GM21619 (cell line): ENCODE results near the gene TUT1.
"Not testable (repeated sequence)": the region's sequence is repeated elsewhere in the genome, so short reads cannot be mapped to it uniquely, and the experiment has no call there.

ENCODE experiments used
- ATAC-seq: cut with Tn5 transposase; IDR thresholded peaks from one replicate; pipeline ENCODE4 v1.9.1; 2021; ENCODE audit not compliant: unreplicated experiment

TUT1 gene

DNA sequence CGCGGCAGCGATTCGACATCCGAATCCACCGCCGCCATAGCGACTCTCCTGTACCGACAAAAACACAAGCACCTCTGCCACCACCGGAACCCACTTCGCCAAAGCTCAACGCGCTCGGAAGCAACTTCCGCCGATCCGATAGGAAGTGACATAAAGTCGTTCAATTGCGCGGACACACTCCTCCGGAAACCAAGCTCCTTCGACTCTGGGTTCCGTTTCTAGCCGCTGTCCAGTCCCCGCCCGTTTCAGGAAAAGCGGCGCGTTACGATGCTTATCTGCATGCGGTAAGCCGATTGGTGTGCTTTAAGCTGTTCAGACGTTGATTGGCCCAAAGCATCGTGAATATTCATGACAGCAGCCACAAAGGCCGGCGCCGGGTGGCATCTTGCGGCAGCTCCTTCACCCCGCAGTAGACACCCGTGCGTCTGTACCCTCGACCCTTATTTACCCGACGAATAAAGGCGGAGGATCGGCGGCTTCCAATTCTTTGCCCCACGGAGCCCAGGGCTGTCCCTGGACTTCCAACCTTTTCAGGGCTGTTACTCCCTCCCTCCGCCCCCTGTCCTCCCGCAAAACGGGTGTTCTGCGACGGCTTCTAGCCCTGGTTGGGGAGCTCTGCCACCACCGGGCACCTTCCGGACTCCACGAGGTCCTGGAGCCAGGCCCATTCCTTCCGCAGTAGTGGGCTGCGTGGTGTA is at the start of gene TUT1:
TSS of gene TUT1 (minus strand) at position 76 of the 698 bp plus-strand sequence. CDS start at position 38, 38 bp downstream.
- ATAC-seq: peak; percentile 86

DNA sequence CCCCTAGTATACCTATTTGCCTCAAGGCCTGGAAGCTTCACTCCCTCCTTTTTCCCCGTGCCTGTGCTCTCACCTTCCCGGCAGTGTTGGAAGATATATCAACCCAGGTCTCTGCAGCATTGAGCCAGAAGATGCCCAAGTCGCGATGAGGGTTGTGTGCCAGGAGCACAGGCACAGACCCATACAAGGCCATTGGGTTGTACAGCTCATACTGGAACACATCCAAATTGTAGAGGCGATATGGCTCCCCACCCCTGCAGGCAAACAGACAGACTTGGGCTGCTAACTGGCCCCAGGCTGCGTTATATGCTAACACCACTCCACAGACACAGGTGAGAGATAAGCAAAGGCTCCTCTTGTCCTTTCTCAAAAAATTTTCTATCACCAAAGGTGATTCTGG is 41.2 kb upstream of the TUT1 start:
- ATAC-seq: no peak

GRCh38 chr11:62627713-62628112 is 36.4 kb upstream of the TUT1 start:
- ATAC-seq: no peak

GRCh38 chr11:62622476-62623089 is 31.3 kb upstream of the TUT1 start:
- ATAC-seq: no peak

DNA sequence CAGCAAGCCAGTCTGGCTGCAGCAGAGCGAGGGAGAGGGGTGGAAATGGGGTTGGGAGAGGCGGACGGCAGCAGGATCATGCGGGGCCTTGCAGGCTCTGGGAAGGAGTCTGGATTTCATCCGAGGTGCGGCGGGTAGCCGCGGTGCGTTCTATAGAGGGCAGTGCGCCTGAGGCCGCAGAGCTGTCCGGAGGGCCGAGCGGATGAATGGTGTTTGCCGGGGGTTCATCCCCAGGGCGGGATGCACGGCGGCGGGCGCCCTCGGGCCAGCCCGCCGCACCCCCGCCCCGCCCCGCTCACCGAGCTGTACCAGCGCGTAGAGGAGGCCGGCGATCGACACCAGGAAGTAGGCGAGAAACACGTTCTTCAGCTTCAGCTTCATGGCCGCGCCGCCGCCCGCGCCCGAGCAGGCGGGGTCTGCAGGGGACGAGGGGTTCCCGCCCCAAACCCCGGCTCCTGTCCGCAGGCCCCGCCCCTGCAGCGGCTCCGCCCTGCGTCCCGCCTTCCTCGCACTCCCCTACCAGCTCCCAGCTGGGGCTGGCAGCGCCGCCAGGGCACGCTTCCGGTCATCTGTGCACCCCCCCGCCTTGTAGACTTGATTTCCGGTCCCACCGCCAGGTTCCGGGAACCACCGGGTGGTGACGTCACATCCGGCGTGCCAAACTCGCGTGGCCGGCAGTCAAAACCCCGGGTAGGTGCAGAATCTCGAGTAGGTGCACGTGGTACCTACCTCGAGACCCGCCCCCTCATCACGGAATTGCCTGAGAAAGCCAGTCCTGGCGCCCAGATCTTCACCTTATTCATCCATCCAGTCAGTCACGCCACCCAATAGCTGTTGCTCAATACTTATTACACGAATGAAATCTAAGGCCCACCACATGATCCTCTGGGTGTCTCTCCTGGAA is 30.5 kb upstream of the TUT1 start, which contains the start of gene B3GAT3:
TSS of gene B3GAT3 (minus strand) at position 420 of the 904 bp plus-strand sequence. CDS start at position 381, 39 bp downstream.
- peak; percentile 94 for ATAC-seq

DNA sequence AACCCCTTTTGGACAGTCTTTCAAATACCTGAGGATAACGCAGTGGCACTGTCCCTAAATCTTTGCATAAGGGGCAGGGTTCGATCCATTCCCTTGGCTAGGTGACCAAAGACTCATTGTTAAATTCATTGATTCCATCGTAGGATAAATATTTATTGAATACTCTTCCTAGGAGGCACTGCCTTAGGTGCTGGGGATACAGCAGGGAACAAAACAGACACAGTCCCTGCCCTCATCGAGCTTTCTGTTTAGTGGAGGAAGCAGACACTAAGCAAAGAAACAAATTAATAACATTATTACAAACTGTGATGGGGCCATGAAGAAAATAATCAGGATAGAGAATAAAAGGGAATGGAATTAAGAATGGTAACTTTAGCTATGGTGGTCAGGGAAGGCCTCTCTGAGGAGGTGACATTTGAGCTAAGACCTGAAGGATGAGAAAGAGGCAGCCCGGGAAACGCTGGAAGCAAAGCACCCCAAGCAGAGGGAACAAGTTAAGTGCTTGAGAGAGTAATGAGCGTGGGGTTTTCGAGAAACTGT is 29.8 kb upstream of the TUT1 start:
- ATAC-seq: no peak

- ATAC-seq: not testable (repeated sequence)
Measured at GRCh38 chr11:62616957-62617356, 25.6 kb upstream of the TUT1 start.

DNA sequence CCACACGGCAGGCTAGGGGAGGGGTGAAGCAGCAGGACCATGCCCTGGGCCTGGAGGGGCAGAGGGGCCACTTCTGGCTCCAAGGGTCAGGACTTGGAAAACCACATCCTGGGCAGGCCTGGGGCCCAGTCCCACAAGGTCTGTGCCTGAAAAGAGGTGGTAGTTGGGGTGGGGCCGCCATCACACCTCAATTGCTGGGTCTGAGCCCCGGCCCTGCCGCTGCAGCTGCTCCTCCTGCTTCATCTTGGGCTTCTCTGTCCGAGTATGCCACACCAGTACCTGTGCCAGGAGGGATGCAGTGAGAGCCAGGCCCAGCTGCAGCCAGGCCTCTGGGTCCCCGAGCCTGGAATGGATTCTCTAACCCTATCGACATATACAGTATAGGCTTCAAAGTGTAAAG is 24.2 kb upstream of the TUT1 start:
- no peak for ATAC-seq

GRCh38 chr11:62614275-62614674 is 23.0 kb upstream of the TUT1 start:
- ATAC-seq: no peak

- ATAC-seq: no peak
Measured at GRCh38 chr11:62613291-62613778, 22.0 kb upstream of the TUT1 start.

DNA sequence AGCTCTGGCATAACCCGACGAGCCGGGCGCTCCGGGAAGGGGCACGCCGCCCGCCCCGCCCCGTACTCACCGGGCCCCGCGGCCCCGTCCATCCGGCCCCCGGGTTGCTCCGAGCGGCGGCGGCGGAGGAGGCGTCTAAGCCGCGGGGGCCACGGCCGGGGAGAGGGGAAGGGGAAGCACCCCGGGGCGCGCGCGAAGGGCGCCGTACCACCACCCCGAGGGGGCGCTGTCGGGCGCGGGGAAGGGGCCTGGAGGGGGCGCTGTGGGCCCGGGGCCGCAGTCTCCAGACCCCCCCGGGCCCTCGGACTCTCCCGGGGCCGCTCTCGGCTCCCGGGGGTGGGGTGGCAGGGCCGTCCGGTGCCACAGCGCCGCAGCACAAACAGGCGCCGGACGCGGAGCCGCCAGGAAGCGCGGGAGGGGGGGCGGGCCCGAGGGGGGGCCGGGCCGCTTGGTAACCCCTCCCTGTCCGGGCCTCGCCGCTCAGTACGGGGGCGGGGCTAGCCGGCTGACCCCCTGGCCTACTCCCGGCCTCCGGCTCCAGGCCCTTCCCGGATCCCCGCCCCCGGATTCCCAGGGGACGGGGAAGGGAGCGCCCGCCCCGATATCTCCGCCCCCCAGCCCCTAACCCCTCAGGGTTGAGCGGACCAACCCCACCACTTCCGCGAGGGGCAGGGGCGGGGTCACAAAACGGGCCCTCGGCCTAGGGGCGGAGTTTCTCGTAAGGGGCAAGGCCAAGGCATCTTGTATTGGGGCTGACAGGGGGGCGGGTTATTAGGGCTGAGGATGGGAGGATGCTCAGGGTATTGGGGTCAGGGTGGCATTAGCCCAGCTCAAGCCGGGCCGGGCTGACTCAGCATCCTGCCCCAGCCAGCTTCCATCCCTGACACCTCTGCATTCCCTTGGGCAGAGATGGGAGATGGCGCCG is 21.3 kb upstream of the TUT1 start, which contains the start of the genes EML3 and ROM1:
TSS of gene EML3 (minus strand) at position 410 of the 925 bp plus-strand sequence. CDS start at position 92, 318 bp downstream.
TSS of gene ROM1 (plus strand) at position 892 of the 925 bp plus-strand sequence. CDS start at position 917, 25 bp downstream.
- peak; percentile 71 for ATAC-seq

DNA sequence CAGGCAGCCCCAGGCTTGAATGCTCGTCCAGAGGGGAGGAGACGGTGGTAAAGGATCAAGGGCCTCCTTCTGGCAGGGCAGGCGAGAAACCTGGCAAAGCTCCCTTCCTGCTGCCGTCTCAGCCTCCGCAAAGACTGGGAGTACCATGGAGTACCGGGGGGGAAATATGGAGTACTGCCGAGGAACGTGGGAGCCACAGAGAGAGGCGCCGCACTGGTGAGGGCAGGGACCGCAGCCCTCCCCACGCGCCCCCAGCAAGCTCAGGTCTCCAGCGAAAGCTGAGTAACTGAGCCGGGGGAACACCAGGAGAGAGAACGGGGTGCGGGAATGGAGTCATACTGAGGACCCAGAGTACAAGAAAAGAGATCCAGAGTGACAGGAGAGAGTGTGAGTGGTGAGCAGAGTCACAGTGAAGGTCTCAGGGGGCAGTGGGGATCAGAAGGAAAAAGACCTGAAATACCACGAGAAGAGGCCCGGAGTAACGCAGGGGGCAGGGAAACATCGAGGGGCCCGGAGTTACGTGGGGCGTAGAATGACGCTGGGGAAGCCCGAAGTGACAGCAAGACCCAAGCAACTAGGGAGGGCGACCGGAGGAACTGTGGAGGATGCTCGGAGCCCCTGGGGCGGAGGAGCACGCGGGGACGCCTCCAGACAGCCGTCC is 20.5 kb upstream of the TUT1 start:
- ATAC-seq: peak; percentile 19

DNA sequence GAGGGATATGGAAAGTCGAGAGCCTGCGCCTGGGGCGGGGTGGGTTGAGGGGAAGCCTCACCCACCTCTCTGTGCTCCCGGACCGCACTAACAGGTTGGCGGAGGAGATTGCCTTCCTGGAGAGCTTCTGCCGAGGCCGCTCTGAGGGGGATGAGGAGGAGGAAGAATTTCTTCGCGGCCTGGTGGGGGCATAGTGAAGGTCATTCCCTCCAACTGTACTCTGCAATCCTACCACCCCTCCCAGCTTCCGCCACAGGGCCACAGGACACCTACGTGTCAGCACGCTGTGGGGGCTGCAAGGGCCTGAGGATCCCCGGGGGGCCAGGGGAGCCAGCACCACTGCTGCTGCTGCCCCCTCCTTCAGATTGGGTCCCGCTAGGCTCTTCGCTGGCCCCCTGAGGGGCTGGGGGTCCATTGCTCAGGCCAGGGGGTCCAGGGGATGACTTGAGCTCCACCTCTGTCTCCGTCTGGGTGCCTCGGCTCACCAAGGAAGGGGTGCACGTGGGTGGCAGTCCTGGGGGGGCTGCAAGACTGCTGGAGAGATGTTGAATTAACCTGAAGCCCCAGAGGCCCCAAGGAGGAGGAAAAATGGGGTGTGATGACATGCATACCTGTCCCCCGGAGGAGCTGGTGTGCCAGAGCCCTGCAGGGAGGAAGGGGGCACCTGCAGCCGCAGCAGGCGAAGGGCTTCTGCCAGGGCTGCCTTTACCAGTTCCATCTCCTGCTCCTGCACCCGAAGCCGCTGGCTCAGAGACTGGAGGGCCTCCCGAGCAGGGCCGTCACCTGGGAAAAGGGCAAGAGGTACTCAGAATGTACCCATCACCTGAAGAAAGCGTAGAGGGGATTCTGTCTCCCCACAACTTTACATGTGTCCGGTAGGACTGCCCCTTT is 19.7 kb upstream of the TUT1 start:
- no peak for ATAC-seq

- no peak for ATAC-seq
Measured at GRCh38 chr11:62610403-62610802, 19.1 kb upstream of the TUT1 start.

GRCh38 chr11:62608776-62609175 is 17.5 kb upstream of the TUT1 start:
- no peak for ATAC-seq

GRCh38 chr11:62607714-62608113 is 16.4 kb upstream of the TUT1 start:
- ATAC-seq: no peak

DNA sequence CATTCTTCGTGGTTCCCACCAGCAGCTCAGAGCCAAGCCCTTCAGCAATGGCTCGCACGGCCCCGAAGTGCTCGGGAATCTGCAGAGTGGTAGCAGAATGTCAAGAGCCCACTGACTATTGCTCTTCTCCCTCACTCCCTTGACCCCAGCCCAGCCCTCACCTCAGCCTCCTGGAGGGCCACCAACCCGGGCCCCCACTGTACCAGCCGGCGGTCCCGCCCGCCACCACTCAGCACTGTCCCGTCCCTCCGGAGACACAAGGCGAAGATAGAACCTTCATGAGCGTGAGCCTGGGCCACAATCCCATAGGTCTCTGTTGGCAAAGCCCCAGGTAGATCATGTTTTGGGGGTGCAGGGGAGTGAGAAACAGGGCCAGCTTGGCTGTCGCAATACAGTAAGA is 14.6 kb upstream of the TUT1 start:
- ATAC-seq: no peak

DNA sequence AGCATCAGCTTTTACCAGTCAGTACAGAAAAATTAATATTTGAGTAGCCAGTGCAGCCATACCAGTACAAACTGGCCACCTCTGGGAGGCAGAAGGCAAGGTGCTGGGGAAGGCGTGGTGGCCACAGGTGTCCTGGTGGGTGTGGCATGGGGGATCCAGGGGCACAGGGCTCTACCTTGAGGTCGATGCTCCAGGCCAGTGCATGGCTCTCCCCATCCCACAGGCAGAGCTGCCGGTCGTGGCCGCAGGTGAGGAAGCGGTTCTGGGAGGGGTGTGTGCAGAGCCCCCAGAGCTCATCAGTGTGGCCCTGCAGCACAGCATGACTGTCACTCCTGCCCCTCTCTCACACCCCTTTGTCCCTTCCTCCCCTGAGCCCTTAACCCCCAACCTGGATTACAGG is 14.1 kb upstream of the TUT1 start:
- ATAC-seq: no peak
